Measurements from ENCODE around the gene PIM1. TPM values are rescaled to one million over a fixed set of nuclear protein-coding genes. Genes with fewer than 3 reads are reported as not detected.

The PIM1 gene
- total and polyA plus RNA-seq, 10 of the 15 experiments (the other 5 are each of a cell fraction or from before 2014, with no cell fraction given), result 0.66 to 33.9 (median 10.2) TPM

- Histone ChIP-seq H3K9ac (ENCODE audit: control insufficient read depth, insufficient read depth, low read length) (no peak overlapping the region), H3K9me3 (replicated peaks; ENCODE audit: control insufficient read depth, insufficient read depth, low read length) (no peaks in the 10 kb centered on the region), H3K27ac (ENCODE audit: control insufficient read depth, insufficient read depth) (no peak overlapping the region), H3K27me3 (replicated peaks in 1 of 2; ENCODE audit: control insufficient read depth in 2 of 2, insufficient read depth in 2 of 2, low read length in 1 of 2) (no peaks in the 10 kb centered on the region), H3K4me1 (ENCODE audit: control insufficient read depth, insufficient read depth, low read length) (peaks cover 27% of the 10 kb centered on the region), H3K4me3 (no peak overlapping the region), H3K4me2 (ENCODE audit: control insufficient read depth, insufficient read depth) (no peak overlapping the region), H4K20me1 (ENCODE audit: control insufficient read depth, insufficient read depth) (no peaks in the 10 kb centered on the region), H3K79me2 (ENCODE audit: control insufficient read depth, insufficient read depth, low read length) (no peaks in the 10 kb centered on the region), H2AFZ (ENCODE audit: control insufficient read depth, low read depth, low read length) (no peak overlapping the region), H3K36me3 (ENCODE audit: control insufficient read depth in 2 of 2, insufficient read depth in 2 of 2, low read length in 1 of 2) (no peaks in the 10 kb centered on the region)
- ChIA-PET RAD21 (ENCODE audit: unreplicated experiment) (no interaction called here), SMC1A (ENCODE audit: uncharacterized antibody, unreplicated experiment) (interaction anchor here (1.0 kb wide), 1 partner anchor 83 kb away, joined by 4 read pairs; no protein-coding TSS in a partner anchor), CTCF (interaction anchor here (1.1 kb wide), 1 partner anchor 37 kb away, joined by 4 read pairs; no protein-coding TSS in a partner anchor), POLR2A (interaction anchor here (1.4 kb wide), 1 partner anchor 37 kb away, joined by 3 read pairs; no protein-coding TSS in a partner anchor)
- ATAC-seq (no peak), DNase-seq (ENCODE audit: low read depth, low spot score) (no peak), FAIRE-seq (no peak)
- in situ Hi-C loops (cut with MboI), result no loop called here
- intact Hi-C loops (cut with micrococcal nuclease; ENCODE audit: unreplicated experiment), result no loop called here
- no TSS peak for BruUV-seq (replicated peaks)
- no peak for TF ChIP-seq NFIC (IDR thresholded peaks at IDR 0.05; ENCODE audit: low read depth, low read length)
- WGBS (ENCODE audit: insufficient coverage, insufficient replicate concordance, low lambda C conversion rate, missing lambda C conversion rate), result 73% methylated on average over 8 of the region's 8 CpGs
Observed at GRCh38 chr6:37134036-37134395, 35.9 kb upstream of the PIM1 start.

- intact Hi-C loops (cut with micrococcal nuclease; ENCODE audit: unreplicated experiment), result no loop called here
Observed at GRCh38 chr6:37134396-37135191, 35.4 kb upstream of the PIM1 start.

More at GRCh38 chr6:37134396-37135191, 35.4 kb upstream of the PIM1 start:
- SMC1A ChIA-PET (ENCODE audit: uncharacterized antibody, unreplicated experiment), result interaction anchor here (1.0 to 1.4 kb wide), 2 partner anchors 39 to 84 kb away, joined by 4 to 5 read pairs; no protein-coding TSS in a partner anchor
- H3K9ac ChIP-seq (ENCODE audit: control insufficient read depth, insufficient read depth, low read length), result no peak overlapping the region
- CTCF ChIA-PET, result interaction anchor here (1.1 to 1.6 kb wide), 2 partner anchors 37 to 84 kb away, joined by 3 to 4 read pairs; no protein-coding TSS in a partner anchor
- in situ Hi-C loops (cut with MboI), result no loop called here
- no peaks in the 10 kb centered on the region for H3K9me3 ChIP-seq (replicated peaks; ENCODE audit: control insufficient read depth, insufficient read depth, low read length)
- H3K27me3 ChIP-seq (replicated peaks in 1 of 2; ENCODE audit: control insufficient read depth in 2 of 2, insufficient read depth in 2 of 2, low read length in 1 of 2), result no peaks in the 10 kb centered on the region
- POLR2A ChIA-PET, result no interaction called here
- FAIRE-seq (no peak), DNase-seq (ENCODE audit: low read depth, low spot score) (no peak), ATAC-seq (no peak)
- H2AFZ ChIP-seq (ENCODE audit: control insufficient read depth, low read depth, low read length), result no peak overlapping the region
- H3K79me2 ChIP-seq (ENCODE audit: control insufficient read depth, insufficient read depth, low read length), result no peaks in the 10 kb centered on the region
- H4K20me1 ChIP-seq (ENCODE audit: control insufficient read depth, insufficient read depth), result no peaks in the 10 kb centered on the region
- no TSS peak for BruUV-seq (replicated peaks)
- no peak overlapping the region for H3K27ac ChIP-seq (ENCODE audit: control insufficient read depth, insufficient read depth)
- no peaks in the 10 kb centered on the region for H3K36me3 ChIP-seq (ENCODE audit: control insufficient read depth in 2 of 2, insufficient read depth in 2 of 2, low read length in 1 of 2)
- H3K4me3 ChIP-seq, result no peak overlapping the region
- TF ChIP-seq TBL1XR1 (IDR thresholded peaks at IDR 0.05; ENCODE audit: low read depth, low read length) (no peak), TCF12 (IDR thresholded peaks at IDR 0.05; ENCODE audit: low read depth, low read length) (no peak), TAF1 (IDR thresholded peaks at IDR 0.05; ENCODE audit: borderline replicate concordance, low read depth, low read length) (no peak)
- RAD21 ChIA-PET (ENCODE audit: unreplicated experiment), result no interaction called here
- peaks cover 26% of the 10 kb centered on the region for H3K4me1 ChIP-seq (ENCODE audit: control insufficient read depth, insufficient read depth, low read length)
- WGBS (ENCODE audit: insufficient coverage, insufficient replicate concordance, low lambda C conversion rate, missing lambda C conversion rate), result 77% methylated on average over 11 of the region's 11 CpGs
- H3K4me2 ChIP-seq (ENCODE audit: control insufficient read depth, insufficient read depth), result no peak overlapping the region
